M059J (cell line): ENCODE data around the gene GAL3ST1. TPM values are rescaled to one million over a fixed set of nuclear protein-coding genes. Genes with fewer than 3 reads are reported as not detected.
A peak's percentile ranks its signal among the peaks of the same experiment; 100 is the strongest.
"Not testable (repeated sequence)": the region's sequence is repeated elsewhere in the genome, so short reads cannot be mapped to it uniquely, and the experiment has no call there.

Experiments used
- DNase-seq: peaks from one replicate; pipeline ENCODE4 v3.0.0-alpha.2; 2012; ENCODE audit warnings: low read depth
- total RNA-seq: library from RNA; depleted of rRNA; stranded (reverse); fragments of >200 nt; shearing (Covaris generic); gene quantifications from 2 replicates; pipeline ENCODE4 v1.2.3, GENCODE V29; 2014; rRNA removed

GAL3ST1 gene, protein sequence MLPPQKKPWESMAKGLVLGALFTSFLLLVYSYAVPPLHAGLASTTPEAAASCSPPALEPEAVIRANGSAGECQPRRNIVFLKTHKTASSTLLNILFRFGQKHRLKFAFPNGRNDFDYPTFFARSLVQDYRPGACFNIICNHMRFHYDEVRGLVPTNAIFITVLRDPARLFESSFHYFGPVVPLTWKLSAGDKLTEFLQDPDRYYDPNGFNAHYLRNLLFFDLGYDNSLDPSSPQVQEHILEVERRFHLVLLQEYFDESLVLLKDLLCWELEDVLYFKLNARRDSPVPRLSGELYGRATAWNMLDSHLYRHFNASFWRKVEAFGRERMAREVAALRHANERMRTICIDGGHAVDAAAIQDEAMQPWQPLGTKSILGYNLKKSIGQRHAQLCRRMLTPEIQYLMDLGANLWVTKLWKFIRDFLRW
- not detected in 2 replicates for total RNA-seq

DNA sequence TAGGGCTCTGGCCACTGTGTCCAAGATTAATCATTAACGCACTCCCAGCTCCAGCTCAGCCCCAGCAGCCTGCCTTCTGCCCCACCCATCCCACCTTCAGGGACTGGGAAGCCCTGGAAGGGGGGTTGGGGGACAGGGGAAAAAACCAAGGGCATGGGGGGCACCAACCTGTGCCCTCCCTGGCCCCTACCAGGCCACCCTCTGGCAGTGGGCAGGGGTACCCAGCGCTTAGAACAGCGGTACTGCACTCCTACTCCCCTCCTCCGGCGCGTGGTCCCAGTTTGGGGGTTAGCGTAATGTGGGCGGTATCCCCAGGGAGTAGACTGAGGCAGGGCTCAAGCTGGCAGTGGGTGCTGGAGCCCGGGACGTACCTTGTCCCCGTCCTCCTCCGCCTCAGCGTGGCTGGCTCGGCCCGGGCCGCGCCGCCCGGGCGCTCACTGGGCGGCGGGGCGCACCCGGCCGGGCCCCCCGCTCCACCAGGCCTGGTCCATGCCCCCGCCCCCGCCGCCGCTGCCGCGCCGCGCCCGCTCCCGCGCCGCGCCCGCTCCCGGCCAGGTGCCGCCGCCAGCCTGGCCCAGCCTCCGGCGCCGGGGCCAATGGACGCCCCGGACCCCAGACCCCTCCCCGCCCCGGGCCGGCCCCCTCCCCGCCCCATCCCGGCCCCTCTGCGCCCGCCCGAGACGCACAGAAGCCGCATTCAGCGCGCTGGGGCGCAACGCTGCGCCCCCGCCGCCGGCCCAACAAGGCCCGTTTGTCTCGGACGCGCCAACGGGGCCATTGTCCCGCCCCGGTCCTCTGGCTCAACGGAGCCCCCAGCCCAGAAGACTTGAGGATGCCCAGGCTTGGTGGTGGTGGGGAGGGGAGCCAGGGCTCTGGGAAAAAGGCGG is at the start of gene GAL3ST1:
Gene GAL3ST1 (minus strand): TSS at position 571 of the 887 bp plus-strand sequence. CDS start 17,273 bp downstream, outside the sequence.
- no peak for DNase-seq

DNA sequence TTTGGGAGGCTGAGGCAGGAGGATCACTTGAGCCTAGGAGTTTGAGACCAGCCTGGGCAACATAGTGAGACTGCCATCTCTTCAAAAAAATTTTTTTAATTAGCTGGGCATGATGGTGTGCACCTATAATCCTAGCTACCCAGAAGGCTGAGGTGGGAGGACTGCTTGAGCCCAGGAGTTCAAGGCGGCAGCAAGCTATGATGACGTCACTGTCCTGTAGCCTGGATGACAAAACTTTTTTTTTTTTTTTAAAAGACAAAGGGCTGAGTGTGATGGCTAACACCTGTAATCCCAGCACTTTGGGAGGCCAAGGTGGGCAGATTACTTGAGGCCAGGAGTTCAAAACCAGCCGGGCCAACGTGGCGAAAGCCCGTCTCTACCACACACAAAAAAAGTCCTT is 45.4 kb upstream of the GAL3ST1 start:
- DNase-seq = not testable (repeated sequence)

DNA sequence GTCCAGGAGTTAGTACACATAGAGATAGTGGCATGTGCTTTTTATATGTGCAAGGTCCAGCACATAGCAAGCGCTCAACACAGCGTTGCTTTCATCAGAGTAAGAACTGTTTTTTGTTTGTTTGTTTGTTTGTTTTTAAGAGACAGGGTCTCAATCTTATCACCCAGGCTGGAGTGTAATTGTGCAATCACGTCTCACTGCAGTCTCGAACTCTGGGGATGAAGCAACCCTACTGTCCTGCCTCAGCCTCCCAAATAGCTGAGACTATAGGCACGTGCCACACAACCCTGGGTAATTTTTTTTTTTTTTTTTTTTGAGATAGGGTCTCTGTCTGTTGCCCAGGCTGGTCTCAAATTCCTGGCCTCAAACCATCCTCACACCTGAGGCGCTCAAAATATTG is 43.4 kb upstream of the GAL3ST1 start:
- no peak for DNase-seq

DNA sequence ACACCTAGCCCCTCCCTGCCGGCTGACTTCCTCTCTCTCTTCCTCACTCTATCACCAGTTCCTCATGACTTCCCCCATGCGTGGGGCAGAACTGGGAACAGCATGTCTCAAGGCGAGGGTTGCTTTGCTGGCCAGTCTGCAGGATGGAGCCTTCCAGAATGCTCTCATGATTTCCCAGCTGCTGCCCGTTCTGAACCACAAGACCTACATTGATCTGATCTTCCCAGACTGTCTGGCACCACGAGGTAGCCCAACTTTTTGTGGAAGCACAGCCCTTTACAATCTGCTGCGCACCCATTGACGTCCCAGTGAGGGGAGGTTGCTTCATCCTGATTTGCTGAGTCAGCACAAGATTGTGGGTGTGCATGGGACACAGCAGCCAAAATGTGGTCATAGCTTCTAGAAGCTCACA is 41.1 kb upstream of the GAL3ST1 start:
- no peak for DNase-seq

DNA sequence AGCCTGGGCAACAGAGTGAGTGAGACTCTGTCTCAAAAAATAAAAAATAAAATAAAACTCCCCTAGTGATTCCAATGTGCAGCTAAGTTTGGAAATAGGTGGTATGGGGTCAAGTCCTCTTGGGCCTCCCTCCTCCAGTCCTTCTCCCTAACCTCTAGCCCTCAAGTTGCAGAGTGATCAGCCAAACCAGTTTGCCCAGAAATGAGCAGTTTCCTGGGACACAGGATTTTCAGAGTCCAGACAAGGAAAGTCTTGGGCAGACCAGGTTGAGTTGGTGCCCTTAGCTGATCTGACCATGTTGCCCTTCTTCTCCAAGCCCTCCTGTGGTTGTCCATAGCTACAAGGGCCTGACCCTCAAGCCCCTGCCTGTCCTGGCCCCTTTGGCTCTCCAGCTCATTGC is 40.4 kb upstream of the GAL3ST1 start:
- DNase-seq = no peak

DNA sequence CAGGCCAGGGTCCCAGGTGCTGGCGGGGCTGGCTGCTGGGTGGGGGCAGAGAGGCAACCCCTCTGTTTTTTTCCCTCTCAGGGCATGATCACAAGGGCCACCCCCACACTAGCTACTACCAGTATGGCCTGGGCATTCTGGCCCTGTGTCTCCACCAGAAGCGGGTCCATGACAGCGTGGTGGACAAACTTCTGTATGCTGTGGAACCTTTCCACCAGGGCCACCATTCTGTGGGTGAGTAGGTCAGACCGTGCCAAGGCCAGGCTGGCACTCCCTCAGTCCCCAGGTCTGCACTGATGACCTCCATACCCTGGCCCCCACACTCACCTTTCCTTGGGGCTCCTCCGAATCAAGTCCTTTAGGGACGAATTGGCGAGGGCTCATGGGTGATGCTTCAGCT is 39.8 kb upstream of the GAL3ST1 start:
- no peak for DNase-seq

DNA sequence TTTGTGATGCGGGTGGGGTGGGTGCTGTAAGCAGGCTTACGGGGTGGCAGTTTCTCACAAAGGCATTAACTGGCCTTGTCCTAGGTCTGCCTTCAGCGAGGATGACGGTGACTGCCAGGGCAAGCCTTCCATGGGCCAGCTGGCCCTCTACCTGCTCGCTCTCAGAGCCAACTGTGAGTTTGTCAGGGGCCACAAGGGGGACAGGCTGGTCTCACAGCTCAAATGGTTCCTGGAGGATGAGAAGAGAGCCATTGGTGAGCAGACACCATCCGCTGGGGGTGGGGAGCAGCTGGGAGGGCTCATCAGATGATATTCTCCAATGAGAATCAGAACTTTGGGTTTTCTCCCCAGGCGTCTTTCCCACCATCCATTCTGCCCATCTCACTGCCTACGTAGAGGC is 38.3 kb upstream of the GAL3ST1 start:
- no peak for DNase-seq

DNA sequence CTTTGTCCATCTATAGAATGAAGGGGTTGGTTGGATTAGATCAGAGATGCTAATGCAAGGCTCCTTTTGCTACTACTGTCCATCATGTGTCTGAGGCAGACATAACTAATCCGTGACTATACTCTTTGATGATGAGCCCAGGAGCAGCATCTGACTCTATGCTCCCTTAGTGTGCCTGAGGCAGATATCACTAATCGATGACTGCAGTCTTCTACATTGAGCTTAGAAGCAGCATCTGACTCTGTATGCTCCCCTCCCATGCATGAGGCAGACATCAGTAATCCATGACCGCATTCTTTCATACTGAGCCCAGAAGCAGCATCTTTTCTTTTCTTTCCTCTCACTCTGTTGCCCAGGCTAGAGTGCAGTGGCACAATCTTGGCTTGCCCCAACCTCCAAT is 36.7 kb upstream of the GAL3ST1 start:
- no peak for DNase-seq

DNA sequence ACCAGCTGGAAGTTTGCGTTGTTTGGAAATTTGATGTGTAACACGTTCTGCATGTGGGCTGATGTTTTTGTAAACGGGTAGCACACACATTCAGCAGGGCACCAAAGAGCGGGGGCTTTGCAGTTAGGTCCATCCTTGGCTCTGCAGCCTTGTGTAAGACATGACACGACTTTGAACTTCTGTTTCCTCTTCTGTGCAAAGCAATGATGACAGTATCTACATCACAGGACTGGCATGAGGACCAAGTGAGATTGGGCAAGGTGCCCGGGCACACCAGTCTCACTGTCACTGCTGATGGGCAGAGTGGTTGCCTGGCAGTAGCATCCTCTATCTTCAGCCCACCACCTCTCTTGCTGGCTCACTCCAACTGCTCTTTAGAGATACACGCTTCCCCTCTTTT is 35.8 kb upstream of the GAL3ST1 start:
- no peak for DNase-seq

DNA sequence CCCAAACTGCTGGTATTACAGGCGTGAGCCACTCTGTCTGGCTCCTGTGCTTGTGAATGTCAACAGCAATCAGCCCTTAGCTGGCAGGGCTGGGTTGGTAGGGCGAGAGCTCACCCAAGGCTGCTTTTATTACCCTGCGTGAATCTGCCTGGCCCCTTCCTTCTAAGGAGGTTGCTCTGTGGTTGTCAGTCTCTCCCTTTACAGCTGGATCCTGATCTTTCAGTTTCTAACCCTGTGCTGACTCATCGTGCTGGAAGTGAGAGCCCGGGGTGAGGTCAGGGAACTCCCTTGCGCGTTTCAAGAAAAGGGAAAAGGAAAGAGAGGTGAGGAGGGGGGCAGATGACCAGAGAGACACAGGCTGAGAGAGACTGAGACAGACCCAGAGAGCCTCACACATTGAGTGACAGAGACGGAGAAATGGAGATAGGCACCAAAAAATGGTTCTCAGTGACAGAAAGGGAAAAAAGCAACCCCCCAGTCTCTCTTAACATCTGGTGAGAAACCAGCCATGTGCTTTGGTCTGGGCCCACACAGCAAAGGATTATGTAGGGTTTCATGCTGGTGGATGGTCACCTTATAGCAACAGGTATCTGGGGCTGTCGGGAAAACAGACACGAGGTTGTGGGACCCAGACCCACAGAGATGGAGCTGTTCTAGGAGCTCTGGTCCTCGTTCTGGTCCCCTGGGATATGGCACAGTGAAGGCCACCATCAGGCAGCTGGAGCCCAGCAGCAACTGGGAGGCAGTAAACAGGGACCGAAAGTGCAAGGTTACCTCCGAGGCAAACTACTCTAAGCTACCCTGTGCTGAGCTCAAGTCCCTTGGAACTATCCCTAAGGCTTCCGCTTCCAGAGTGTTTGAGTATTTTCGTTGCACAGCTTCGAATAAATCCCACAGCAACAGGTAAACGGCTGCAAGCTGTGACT is 35.1 kb upstream of the GAL3ST1 start:
- DNase-seq = peak; percentile 87

DNA sequence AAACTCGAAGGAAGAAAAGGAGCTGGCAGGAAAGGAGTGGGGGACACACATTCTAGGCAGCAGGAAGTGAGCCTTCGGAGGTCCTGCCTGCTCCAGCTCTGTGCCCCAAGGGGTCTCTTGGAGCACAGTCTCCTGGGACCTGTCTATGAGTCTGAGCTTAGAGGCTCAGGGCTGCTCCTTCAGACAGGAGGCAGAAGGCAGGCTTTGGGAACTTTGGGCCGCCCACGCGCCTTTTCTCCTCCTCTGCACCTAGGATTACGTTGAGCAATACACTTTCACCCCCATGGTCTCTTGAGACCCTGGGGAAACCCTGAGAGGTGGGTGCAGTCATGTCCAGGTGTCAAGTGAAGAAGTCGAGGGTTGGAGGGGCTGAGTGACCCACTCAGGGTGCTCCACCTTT is 33.5 kb upstream of the GAL3ST1 start:
- DNase-seq = no peak

DNA sequence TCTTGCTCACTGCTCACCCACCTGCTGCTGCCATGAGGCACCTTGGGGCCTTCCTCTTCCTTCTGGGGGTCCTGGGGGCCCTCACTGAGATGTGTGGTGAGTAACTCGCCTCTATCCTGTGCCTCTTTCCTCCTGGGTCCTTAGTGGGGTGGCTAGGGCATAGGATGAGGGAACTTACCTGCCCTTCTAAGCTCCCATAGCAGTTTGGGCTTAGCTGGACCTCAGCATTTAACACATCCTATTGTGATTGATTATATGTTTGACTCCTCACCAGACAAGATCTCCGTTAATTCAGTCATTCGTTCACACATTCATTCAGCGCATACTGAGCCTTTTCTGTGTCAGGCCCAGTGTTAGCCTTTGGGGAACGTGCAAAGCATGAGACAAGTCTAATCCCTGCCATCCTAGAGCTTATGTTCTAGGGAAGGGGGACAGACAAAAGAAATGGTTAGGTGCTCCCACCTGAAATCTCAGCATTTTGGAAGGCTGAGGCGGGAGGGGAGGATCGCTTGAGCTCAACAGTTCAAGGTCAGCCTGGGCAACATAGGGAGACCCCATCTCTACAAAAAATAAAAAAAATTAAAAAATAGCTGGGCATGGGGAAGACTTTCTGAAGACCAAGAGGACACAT is 33.0 kb upstream of the GAL3ST1 start:
- DNase-seq = no peak

DNA sequence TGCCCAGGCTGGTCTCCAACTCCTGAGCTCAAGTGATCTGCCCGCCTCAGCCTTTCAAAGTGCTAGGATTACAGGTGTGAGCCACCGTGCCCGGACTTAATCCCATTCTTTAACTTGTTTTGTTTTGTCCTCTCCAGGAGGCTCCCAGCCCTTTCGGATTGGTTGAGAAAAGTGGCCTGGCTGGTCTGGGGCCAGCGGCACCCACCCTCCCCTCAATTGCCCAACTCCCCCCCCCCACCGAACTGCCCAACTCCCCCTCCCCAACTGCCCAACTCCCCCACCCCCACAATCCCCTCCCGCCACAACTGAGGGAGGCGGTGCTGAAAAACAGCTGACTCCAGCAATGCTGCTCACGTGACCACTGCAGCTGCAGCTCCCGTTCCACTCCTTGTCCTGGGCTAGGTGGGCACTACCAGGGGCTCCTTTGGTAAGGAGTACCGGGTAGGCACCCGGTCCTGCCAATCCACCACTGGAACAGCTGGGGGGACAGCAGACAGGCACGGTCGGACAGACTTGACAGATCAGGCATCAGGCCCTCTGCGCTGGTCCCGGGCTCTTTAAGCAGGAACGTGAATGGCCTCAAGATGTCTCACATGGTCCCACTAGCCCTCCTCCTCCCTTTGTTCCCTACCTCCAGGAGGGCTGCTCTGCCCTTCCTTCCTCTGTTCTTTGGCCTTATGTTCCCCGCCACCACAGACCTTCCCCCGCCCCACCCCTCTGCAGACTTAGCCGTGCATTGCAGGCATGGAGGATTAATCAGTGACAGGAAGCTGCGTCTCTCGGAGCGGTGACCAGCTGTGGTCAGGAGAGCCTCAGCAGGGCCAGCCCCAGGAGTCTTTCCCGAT is 32.2 kb upstream of the GAL3ST1 start, which contains the start of gene TCN2:
Gene TCN2 (plus strand): TSS at position 720 of the 845 bp plus-strand sequence. CDS start 158 bp downstream, outside the sequence.
- peak; percentile 81 for DNase-seq

DNA sequence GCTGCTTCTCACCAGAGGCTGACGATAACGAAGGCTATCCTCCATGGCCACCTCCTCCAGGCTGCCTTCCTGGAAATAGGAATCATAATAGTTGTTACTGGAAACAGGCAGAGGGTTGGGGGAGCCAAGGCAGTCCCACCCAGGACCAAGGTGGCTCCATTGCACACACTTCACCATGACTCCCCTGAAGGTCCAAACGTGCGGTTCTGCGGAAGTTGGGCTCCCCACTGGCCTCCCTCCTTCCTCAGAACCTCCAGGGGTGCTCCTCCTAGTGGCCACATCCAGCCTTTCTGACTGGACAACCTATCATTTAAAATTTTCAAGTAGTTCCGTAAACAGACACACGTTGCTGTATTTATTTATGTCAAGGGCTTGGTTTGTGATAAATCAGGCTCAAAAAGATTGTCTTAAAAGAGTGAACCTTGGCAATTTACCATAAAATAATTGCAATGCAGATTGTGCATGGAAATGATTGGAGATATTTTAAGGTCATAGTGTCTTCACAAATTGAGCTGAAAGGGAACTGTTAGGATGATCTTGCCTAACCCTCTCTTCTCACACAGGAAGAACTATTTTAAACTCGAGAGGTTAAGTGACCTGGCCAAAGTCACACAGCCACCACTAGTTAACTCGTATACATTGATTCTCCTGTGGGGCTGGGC is 31.1 kb upstream of the GAL3ST1 start:
- DNase-seq = peak; percentile 41

DNA sequence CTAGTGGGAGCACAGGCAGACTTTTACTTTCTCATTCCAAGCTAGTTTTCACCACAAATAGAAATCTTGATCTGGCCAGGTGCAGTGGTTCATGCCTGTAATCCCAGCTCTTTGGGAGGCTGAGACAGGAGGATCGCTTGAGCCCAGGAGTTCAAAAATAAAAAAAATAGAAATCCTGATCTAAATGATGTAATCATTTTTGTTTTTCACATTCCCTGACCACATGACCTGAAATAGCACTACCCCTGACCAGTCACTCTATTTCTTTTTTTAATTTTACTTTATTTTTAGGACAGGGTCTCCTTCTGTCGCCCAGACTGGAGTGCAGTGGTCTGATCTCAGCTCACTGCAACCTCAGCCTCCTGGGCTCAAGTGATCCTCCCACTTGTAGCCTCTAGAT is 30.3 kb upstream of the GAL3ST1 start:
- no peak for DNase-seq

DNA sequence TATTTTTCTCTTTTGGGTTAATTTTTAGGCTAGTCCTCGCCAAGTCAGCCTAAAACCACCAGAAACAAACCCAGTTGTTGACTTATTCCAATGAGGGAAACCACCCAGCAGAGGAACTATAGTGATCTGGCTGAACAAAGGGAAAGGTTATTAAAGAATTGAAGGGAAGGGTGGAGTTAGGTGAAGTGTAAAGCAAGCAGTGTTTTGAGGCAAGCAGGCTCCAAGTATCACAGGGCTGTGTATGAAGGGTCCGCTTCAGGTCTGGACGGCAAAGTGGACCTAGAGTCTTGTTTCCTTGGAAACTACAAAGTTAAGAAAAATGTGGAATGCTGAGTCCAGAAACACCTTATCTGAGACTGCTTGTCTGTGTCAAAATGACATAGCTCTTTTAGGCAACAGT is 29.3 kb upstream of the GAL3ST1 start:
- no peak for DNase-seq

DNA sequence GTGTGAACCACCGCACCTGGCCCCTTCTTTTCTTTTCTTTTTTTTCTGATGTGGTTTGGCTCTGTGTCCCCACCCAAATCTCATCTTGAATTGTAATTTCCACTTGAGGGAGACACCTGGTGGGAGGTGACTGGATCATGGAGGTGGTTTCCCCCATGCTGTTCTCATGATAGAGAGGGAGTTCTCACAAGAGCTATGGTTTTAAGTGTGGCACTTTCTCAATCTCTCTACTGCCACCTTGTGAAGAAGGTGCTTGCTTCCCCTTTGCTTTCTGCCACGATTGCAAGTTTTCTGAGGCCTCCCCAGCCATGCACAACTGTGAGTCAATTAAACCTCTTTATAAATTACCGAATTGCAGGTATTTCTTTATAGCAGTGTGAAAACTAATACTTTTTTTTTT is 27.6 kb upstream of the GAL3ST1 start:
- DNase-seq = peak; percentile 52

DNA sequence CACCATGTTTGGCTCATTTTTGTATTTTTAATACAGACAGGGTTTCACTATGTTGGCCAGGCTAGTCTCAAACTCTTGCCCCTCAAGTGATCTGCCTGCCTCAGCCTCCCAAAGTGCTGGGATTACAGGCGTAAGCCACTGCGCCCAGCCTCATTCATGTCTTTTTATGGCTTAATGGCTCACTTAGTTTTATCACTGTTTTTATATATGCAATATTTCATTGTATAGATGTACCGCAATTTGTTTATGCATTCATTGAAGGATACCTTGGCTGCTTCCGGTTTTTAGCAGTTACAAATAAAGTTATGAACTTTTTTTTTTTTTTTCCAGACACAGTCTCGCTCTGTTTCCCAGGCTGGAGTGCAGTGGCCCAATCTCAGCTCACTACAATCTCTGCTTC is 27.0 kb upstream of the GAL3ST1 start:
- no peak for DNase-seq

DNA sequence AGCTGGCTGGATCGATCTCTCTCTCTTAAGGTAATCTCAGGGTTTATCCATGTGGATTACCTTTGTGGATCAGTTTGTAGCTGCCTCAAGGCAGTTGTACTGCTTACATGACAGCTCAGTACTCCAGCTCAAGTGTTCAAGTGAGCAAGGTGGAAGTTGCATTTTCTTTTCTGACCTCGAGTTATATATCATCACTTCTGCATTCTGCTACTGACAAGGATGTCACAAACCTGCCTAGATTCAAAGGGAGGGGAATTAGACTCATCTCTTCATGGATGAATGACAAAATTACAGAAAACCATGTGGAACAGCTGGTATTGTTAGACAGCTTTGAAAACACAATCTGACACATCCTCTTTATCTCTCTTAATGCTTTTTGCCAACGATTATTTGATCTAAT is 26.5 kb upstream of the GAL3ST1 start:
- no peak for DNase-seq

DNA sequence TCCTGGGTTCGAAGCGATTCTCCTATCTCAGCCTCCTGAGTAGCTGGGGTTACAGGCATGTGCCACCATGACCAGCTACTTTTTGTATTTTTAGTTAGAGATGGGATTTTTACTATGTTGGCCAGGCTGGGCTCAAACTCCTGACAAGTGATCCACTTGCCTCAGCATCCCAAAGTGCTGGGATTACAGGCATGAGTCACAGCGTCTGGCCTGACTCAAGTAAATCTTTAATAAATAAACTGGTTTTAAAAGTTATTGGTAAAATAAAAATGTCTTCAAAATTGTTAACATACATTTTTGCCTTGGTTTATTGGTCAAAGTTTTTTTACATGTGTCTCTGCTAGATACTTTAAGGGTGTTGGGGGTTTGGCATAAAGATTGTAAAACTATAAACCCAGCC is 24.5 kb upstream of the GAL3ST1 start:
- DNase-seq = peak; percentile 22
